K562 (cell line): Measurements from ENCODE around the gene TNNT2. TPM values are rescaled to one million over a fixed set of nuclear protein-coding genes. Genes with fewer than 3 reads are reported as not detected.

Experiments
- ATAC-seq: fragments of 200-7000 bp; cut with Tn5 transposase; 3 replicates; pipeline ENCODE4 v1.9.1; 2020; ENCODE audit warnings: moderate library complexity
- BruUV-seq: library from RNA; stranded (reverse); fragments of 400-500 nt; replicated peaks from 2 replicates; lab custom pipeline; 2021; lab: Mats Ljungman, UMichigan
- CTCF ChIA-PET: fragments of 300-600 bp; formaldehyde crosslinking; extraction: SDS; loops from one replicate; lab custom pipeline; 2021; ENCODE audit warnings: low intra/inter-chr PET ratio; lab: Yijun Ruan, JAX
- POLR2A ChIA-PET: fragments of 300-600, 350-650 bp; sonication (Branson Sonifier 250); formaldehyde crosslinking; extraction: SDS; loops from one replicate; lab custom pipeline; 2021; ENCODE audit warnings: antibody characterized with exemption, inconsistent platforms; lab: Yijun Ruan, JAX
- DNase-seq, 4 experiments: peaks; one replicate each; pipeline versions ENCODE4 v3.0.0 to v3.0.0-alpha.2; 2011 to 2018; ENCODE audit warnings: low spot score in 3 of 4, mixed read lengths in 3 of 4; ENCODE audit errors: extremely low read depth in 1 of 4
- FAIRE-seq: peaks from 2 replicates; lab custom pipeline; 2011; peaks lifted over from hg19 to GRCh38; lab: Jason Lieb, UNC
- H2AFZ ChIP-seq: 2 replicates; pipeline ENCODE4 v1.6.0; 2011; ENCODE audit warnings: low read depth, low read length, control low read depth, inconsistent platforms
- H3K27ac ChIP-seq: fragments of 200-600 bp; 3 replicates; pipeline ENCODE4 v1.8.0; 2011; ENCODE audit warnings: low read depth, mild to moderate bottlenecking, control low read depth, inconsistent platforms, low read length, moderate library complexity, mixed read lengths; ENCODE audit errors: extremely low read depth
- H3K27me3 ChIP-seq, 2 experiments: fragments of 300-600 bp in 1 of 2; 2 replicates in 1 of 2; 3 replicates in 1 of 2; pipeline versions ENCODE4 v1.6.0 to v1.8.0; 2011; ENCODE audit warnings: inconsistent platforms in 2 of 2, low read length in 2 of 2, mild to moderate bottlenecking in 1 of 2, mixed read lengths in 1 of 2, moderate library complexity in 1 of 2; ENCODE audit not compliant: control insufficient read depth in 2 of 2, insufficient read depth in 2 of 2
- H3K36me3 ChIP-seq: fragments of 300-600 bp; 3 replicates; pipeline ENCODE4 v1.8.0; 2011; ENCODE audit warnings: mild to moderate bottlenecking, low read length, inconsistent platforms; ENCODE audit not compliant: control insufficient read depth, insufficient read depth
- H3K4me1 ChIP-seq, 2 experiments: fragments of 200-600 bp in 1 of 2; replicated peaks in 1 of 2; 2 replicates in 1 of 2; 3 replicates in 1 of 2; pipeline versions ENCODE4 v1.5.1 to v1.8.0; 2011; ENCODE audit warnings: inconsistent platforms in 2 of 2, low read length in 2 of 2, mild to moderate bottlenecking in 1 of 2, mixed read lengths in 1 of 2, moderate library complexity in 1 of 2; ENCODE audit not compliant: control insufficient read depth in 2 of 2, insufficient read depth in 2 of 2
- H3K4me2 ChIP-seq: 2 replicates; pipeline ENCODE4 v1.6.1; 2011; ENCODE audit warnings: low read length, control low read depth, inconsistent platforms, mixed read lengths; ENCODE audit not compliant: insufficient read depth
- H3K4me3 ChIP-seq: fragments of 200-600 bp; sonication (generic), shearing (Covaris generic); 2 replicates; pipeline ENCODE4 v1.5.1; 2016; ENCODE audit warnings: control low read depth, inconsistent platforms
- H3K79me2 ChIP-seq: fragments of 200-600 bp; 3 replicates; pipeline ENCODE4 v1.8.0; 2011; ENCODE audit warnings: low read length, inconsistent platforms; ENCODE audit not compliant: control insufficient read depth, insufficient read depth
- H3K9ac ChIP-seq, 2 experiments: 2 replicates each; pipeline versions ENCODE4 v1.6.0 to v1.6.1; 2011; ENCODE audit warnings: low read depth in 2 of 2, low read length in 2 of 2, control low read depth in 1 of 2, inconsistent platforms in 1 of 2, mild to moderate bottlenecking in 1 of 2, mixed read lengths in 1 of 2; ENCODE audit not compliant: insufficient read depth in 1 of 2
- H3K9me1 ChIP-seq: one replicate; pipeline ENCODE4 v1.6.0; 2011; ENCODE audit warnings: inconsistent platforms, mild to moderate bottlenecking, low read length, moderate library complexity; ENCODE audit not compliant: control insufficient read depth, insufficient read depth
- H3K9me3 ChIP-seq: replicated peaks from 2 replicates; pipeline ENCODE4 v1.5.1; 2011; ENCODE audit warnings: low read depth, low read length, inconsistent platforms; ENCODE audit not compliant: control insufficient read depth, insufficient read depth
- H4K20me1 ChIP-seq: replicated peaks from 2 replicates; pipeline ENCODE4 v1.6.1; 2011; ENCODE audit warnings: low read length, inconsistent platforms, mixed read lengths; ENCODE audit not compliant: control insufficient read depth, insufficient read depth
- E2F1 ChIP-seq: sonication (generic); formaldehyde crosslinking; IDR thresholded peaks from 2 replicates; pipeline ENCODE4 v1.8.1; 2023; ENCODE audit warnings: mild to moderate bottlenecking, missing genetic modification reagents, moderate library complexity
- RBBP5 ChIP-seq: fragments of 200-600 bp; sonication (generic); IDR thresholded peaks from 2 replicates; pipeline ENCODE4 v1.6.1; 2012; ENCODE audit warnings: borderline replicate concordance, mild to moderate bottlenecking, low read length, control low read depth, inconsistent platforms; ENCODE audit not compliant: insufficient read depth, poor library complexity, severe bottlenecking
- REST ChIP-seq, 2 experiments: fragments of 450-650 bp; formaldehyde crosslinking in 1 of 2; IDR thresholded peaks; 2 replicates each; pipeline versions ENCODE4 v1.4.0 to v1.6.1; 2014 to 2020; ENCODE audit warnings: mild to moderate bottlenecking in 2 of 2, borderline replicate concordance in 1 of 2, low read depth in 1 of 2
- SP2 ChIP-seq: IDR thresholded peaks from 2 replicates; pipeline ENCODE4 v1.6.1; 2011; ENCODE audit warnings: mild to moderate bottlenecking, low read depth, low read length, moderate library complexity; ENCODE audit not compliant: poor library complexity, severe bottlenecking; ENCODE audit errors: extremely low read depth
- TRIM25 ChIP-seq: fragments of 450-650 bp; IDR thresholded peaks from 2 replicates; pipeline ENCODE4 v1.7.0; 2016; ENCODE audit warnings: borderline replicate concordance
- ZBED1 ChIP-seq: IDR thresholded peaks from 2 replicates; pipeline ENCODE4 v1.6.1; 2014
- WGBS: fragments of 100-300 bp; shearing (Covaris generic); methylation state at CpG from one replicate; pipeline ENCODE4 v1.1.6; 2016; ENCODE audit warnings: low coverage, mixed read lengths; ENCODE audit not compliant: insufficient coverage; ENCODE audit errors: missing lambda C conversion rate; 5-methylcytosine and 5-hydroxymethylcytosine counted together
- in situ Hi-C: fragments of 300-500 bp; cut with MboI; formaldehyde crosslinking; loops from 4 replicates; pipeline ENCODE4 v1.15.0; 2018; ENCODE audit warnings: inconsistent platforms, mixed read lengths
- intact Hi-C: fragments of 100-400 bp; cut with micrococcal nuclease; formaldehyde crosslinking; loops from 2 replicates; pipeline ENCODE4 v1.14.2; 2022
- polyA plus RNA-seq, 8 experiments: library from polyadenylated mRNA; depleted of rRNA in 4 of 8; stranded (reverse) in 5 of 8; unstranded in 3 of 8; fragments of >200 nt; fragmentation: Nextera tagmentation in 2 of 8; fragmentation: Illumina TruSeq in 1 of 8; extraction: Ambion mirVana in 2 of 8; extraction: Trizol in 1 of 8; gene quantifications; 2 replicates each; pipeline versions ENCODE4 v1.2.1 to v1.2.3, GENCODE V29; 2011 to 2014; ENCODE audit warnings: inconsistent platforms in 1 of 8, missing spikeins in 1 of 8
- total RNA-seq, 7 experiments: library from RNA; depleted of rRNA in 6 of 7; stranded (reverse); fragments of >200 nt in 6 of 7; fragmentation: Illumina TruSeq in 2 of 7; extraction: Trizol in 2 of 7; gene quantifications; 2 replicates each; pipeline versions ENCODE4 v1.2.1 to v1.2.3, GENCODE V29; 2011 to 2021; ENCODE audit warnings: low replicate concordance in 1 of 7

The TNNT2 gene
- total and polyA plus RNA-seq, 9 of the 15 experiments (the other 6 are each of a cell fraction or from before 2014, with no cell fraction given) = not detected

GRCh38 chr1:201409440-201409839, 32.0 kb upstream of the TNNT2 start:
- POLR2A ChIA-PET = interaction anchor here (1.1 to 1.7 kb wide), 3 partner anchors 12 to 154 kb away, joined by 4 to 5 read pairs (median 4); no protein-coding TSS in a partner anchor
- CTCF ChIA-PET = no interaction called here
- WGBS = 1% methylated on average over 8 of the region's 8 CpGs

More at GRCh38 chr1:201409440-201409839, 32.0 kb upstream of the TNNT2 start:
- ATAC-seq (no peak), DNase-seq (no peak), FAIRE-seq (no peak)
- in situ Hi-C loops (no loop called here), intact Hi-C loops (no loop called here)
- Histone ChIP-seq H3K27ac (no peak overlapping the region), H3K27me3 (peaks cover 34 to 69% of the 10 kb centered on the region in 2 experiments), H3K79me2 (no peaks in the 10 kb centered on the region), H3K9me1 (no peaks in the 10 kb centered on the region), H2AFZ (no peak overlapping the region), H3K9me3 (no peaks in the 10 kb centered on the region), H4K20me1 (peaks cover 27% of the 10 kb centered on the region), H3K4me3 (no peak overlapping the region), H3K4me2 (no peak overlapping the region), H3K9ac (no peak overlapping the region), H3K4me1 (no peaks in the 10 kb centered on the region), H3K36me3 (no peaks in the 10 kb centered on the region)
- no TSS peak for BruUV-seq
- no peak for TF ChIP-seq SP2
- TF ChIP-seq RBBP5 = no peak
- no peak for TF ChIP-seq ZBED1
- no peak for TF ChIP-seq E2F1
- TF ChIP-seq TRIM25 = no peak
- TF ChIP-seq REST (IDR thresholded peaks at IDR 0.05; ENCODE audit: borderline replicate concordance) = peak; percentile 61
- TF ChIP-seq REST (CRISPR knock-in tag; IDR thresholded peaks at IDR 0.05; ENCODE audit: low read depth) = no peak
